Hepatocyte (in vitro differentiated cells): ENCODE results near the gene CA7. TPM values are rescaled to one million over a fixed set of nuclear protein-coding genes. Genes with fewer than 3 reads are reported as not detected.

ENCODE experiments used
- DNase-seq: peaks from one replicate; pipeline ENCODE4 v3.0.0-alpha.2; 2016; ENCODE audit warnings: low spot score
- H2AFZ ChIP-seq: fragments of 200-600 bp; sonication (generic); 2 replicates; pipeline ENCODE4 v1.6.0; 2016; ENCODE audit warnings: antibody characterized with exemption, mild to moderate bottlenecking
- H3K27ac ChIP-seq: fragments of 200-600 bp; sonication (generic); 2 replicates; pipeline ENCODE4 v1.5.1; 2016; ENCODE audit warnings: mild to moderate bottlenecking
- H3K27me3 ChIP-seq: fragments of 200-600 bp; sonication (generic); 2 replicates; pipeline ENCODE4 v1.6.1; 2016
- H3K36me3 ChIP-seq: fragments of 200-600 bp; sonication (generic); replicated peaks from 2 replicates; pipeline ENCODE4 v1.5.1; 2016; ENCODE audit warnings: low read depth; ENCODE audit not compliant: insufficient read depth
- H3K4me1 ChIP-seq: fragments of 200-600 bp; sonication (generic); 2 replicates; pipeline ENCODE4 v1.5.1; 2016; ENCODE audit warnings: mild to moderate bottlenecking, moderate library complexity; ENCODE audit not compliant: insufficient read depth
- H3K4me2 ChIP-seq: fragments of 200-600 bp; sonication (generic); 2 replicates; pipeline ENCODE4 v1.6.0; 2016
- H3K4me3 ChIP-seq: fragments of 200-600 bp; sonication (generic); 2 replicates; pipeline ENCODE4 v1.5.1; 2016; ENCODE audit warnings: mild to moderate bottlenecking
- H3K79me2 ChIP-seq: fragments of 200-600 bp; sonication (generic); 2 replicates; pipeline ENCODE4 v1.6.0; 2017; ENCODE audit warnings: mild to moderate bottlenecking
- H3K9me2 ChIP-seq: fragments of 200-600 bp; sonication (generic); replicated peaks from 2 replicates; pipeline ENCODE4 v1.6.0; 2017; ENCODE audit warnings: mild to moderate bottlenecking; ENCODE audit not compliant: insufficient read depth
- H3K9me3 ChIP-seq: fragments of 200-600 bp; sonication (generic); 2 replicates; pipeline ENCODE4 v1.5.1; 2016; ENCODE audit warnings: low read depth, mild to moderate bottlenecking
- H4K20me1 ChIP-seq: fragments of 200-600 bp; sonication (generic); 2 replicates; pipeline ENCODE4 v1.6.0; 2016; ENCODE audit warnings: mild to moderate bottlenecking; ENCODE audit not compliant: insufficient read depth, poor library complexity, severe bottlenecking
- EZH2 ChIP-seq: fragments of 200-600 bp; sonication (generic); IDR thresholded peaks from 2 replicates; pipeline ENCODE4 v1.6.1; 2016; ENCODE audit warnings: antibody characterized with exemption, mild to moderate bottlenecking, borderline replicate concordance
- EZH2phosphoT487 ChIP-seq: fragments of 200-600 bp; sonication (generic); IDR thresholded peaks from one replicate; pipeline ENCODE4 v1.6.1; 2018; ENCODE audit warnings: antibody characterized with exemption, mild to moderate bottlenecking, low read depth, moderate library complexity; ENCODE audit not compliant: unreplicated experiment, severe bottlenecking
- WGBS: methylation state at CpG from one replicate; pipeline ENCODE4 v1.1.6; 2016; ENCODE audit warnings: low lambda C conversion rate; ENCODE audit errors: missing lambda C conversion rate; 5-methylcytosine and 5-hydroxymethylcytosine counted together
- polyA plus RNA-seq: library from polyadenylated mRNA; unstranded; fragments of >200 nt; fragmentation: Nextera tagmentation; extraction: Ambion mirVana; gene quantifications from 2 replicates; pipeline ENCODE4 v1.2.1, GENCODE V29; 2016
- total RNA-seq: library from RNA; depleted of rRNA; stranded (reverse); fragments of >200 nt; gene quantifications from 2 replicates; pipeline ENCODE4 v1.2.3, GENCODE V29; 2014
- TF ChIP-seq, protein P1 (sequence below): fragments of 200-600 bp; sonication (generic); IDR thresholded peaks from 2 replicates; pipeline ENCODE4 v1.5.1; 2016; ENCODE audit warnings: antibody characterized with exemption, mild to moderate bottlenecking; ENCODE audit not compliant: poor library complexity

The CA7 gene
- total RNA-seq (2.5 and 3.3 TPM in 2 replicates), polyA plus RNA-seq (0.25 and 3.3 TPM in 2 replicates)

- no peaks in the 10 kb centered on the region for H3K36me3 ChIP-seq
- H3K9me2 ChIP-seq, result no peaks in the 10 kb centered on the region
- WGBS, result 3% methylated on average over 58 of the region's 79 CpGs
- peaks cover 3% of the 10 kb centered on the region for H3K4me1 ChIP-seq
- no peak for TF ChIP-seq EZH2phosphoT487
- peak; percentile 83 for TF ChIP-seq EZH2
- peak within 1 kb of the TSS; percentile 99 for H3K4me2 ChIP-seq
- no peaks in the 10 kb centered on the region for H3K9me3 ChIP-seq
- DNase-seq, result no peak
- no peak within 1 kb of the TSS for H3K27ac ChIP-seq
- H2AFZ ChIP-seq, result no peak within 1 kb of the TSS
- H3K4me3 ChIP-seq, result peak within 1 kb of the TSS; percentile 33
- H4K20me1 ChIP-seq, result no peaks in the 10 kb centered on the region
- no peaks in the 10 kb centered on the region for H3K79me2 ChIP-seq
- H3K27me3 ChIP-seq, result peaks cover 43% of the 10 kb centered on the region
Observed at GRCh38 chr16:66844342-66845079, at the start of gene CA7. TSS of gene CA7 (plus strand) at chr16:66844414. CDS start at chr16:66844488, 74 bp downstream.

DNA sequence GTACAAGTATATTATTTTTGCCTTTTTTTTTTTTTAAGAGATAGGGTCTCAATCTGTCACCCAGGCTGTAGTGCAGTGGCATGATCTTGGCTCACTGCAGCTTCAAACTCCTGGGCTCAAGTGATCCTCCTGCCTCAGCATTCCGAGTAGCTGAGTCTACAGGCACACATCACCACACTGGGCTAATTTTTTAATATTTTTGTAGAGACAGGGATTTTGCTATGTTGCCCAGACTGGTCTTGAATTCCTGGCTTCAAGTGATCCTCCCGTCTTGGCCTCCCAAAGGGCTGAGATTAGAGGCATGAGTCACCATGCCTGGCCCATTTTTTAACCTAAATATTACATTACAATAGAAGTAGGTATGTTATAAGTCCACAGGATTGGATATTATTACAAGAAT is 46.1 kb upstream of the CA7 start:
- Histone ChIP-seq H3K4me1 (no peaks in the 10 kb centered on the region), H3K36me3 (no peaks in the 10 kb centered on the region), H3K27me3 (no peaks in the 10 kb centered on the region), H3K4me3 (no peak overlapping the region), H3K9me3 (no peaks in the 10 kb centered on the region), H3K79me2 (no peaks in the 10 kb centered on the region), H3K9me2 (no peaks in the 10 kb centered on the region), H4K20me1 (no peaks in the 10 kb centered on the region), H2AFZ (no peak overlapping the region), H3K4me2 (no peak overlapping the region), H3K27ac (no peak overlapping the region)
- TF ChIP-seq EZH2phosphoT487 (no peak), EZH2 (no peak)
- TF ChIP-seq, protein P1, sequence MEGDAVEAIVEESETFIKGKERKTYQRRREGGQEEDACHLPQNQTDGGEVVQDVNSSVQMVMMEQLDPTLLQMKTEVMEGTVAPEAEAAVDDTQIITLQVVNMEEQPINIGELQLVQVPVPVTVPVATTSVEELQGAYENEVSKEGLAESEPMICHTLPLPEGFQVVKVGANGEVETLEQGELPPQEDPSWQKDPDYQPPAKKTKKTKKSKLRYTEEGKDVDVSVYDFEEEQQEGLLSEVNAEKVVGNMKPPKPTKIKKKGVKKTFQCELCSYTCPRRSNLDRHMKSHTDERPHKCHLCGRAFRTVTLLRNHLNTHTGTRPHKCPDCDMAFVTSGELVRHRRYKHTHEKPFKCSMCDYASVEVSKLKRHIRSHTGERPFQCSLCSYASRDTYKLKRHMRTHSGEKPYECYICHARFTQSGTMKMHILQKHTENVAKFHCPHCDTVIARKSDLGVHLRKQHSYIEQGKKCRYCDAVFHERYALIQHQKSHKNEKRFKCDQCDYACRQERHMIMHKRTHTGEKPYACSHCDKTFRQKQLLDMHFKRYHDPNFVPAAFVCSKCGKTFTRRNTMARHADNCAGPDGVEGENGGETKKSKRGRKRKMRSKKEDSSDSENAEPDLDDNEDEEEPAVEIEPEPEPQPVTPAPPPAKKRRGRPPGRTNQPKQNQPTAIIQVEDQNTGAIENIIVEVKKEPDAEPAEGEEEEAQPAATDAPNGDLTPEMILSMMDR, result no peak
- WGBS, result 75% methylated on average over 2 of the region's 2 CpGs
- DNase-seq, result no peak

GRCh38 chr16:66800856-66801255 is 43.4 kb upstream of the CA7 start:
- Histone ChIP-seq H3K36me3 (no peaks in the 10 kb centered on the region), H3K4me3 (no peak overlapping the region), H3K27me3 (no peaks in the 10 kb centered on the region), H3K9me2 (no peaks in the 10 kb centered on the region), H2AFZ (no peak overlapping the region), H3K79me2 (no peaks in the 10 kb centered on the region), H3K4me2 (no peak overlapping the region), H4K20me1 (no peaks in the 10 kb centered on the region), H3K27ac (no peak overlapping the region), H3K9me3 (no peaks in the 10 kb centered on the region), H3K4me1 (no peaks in the 10 kb centered on the region)
- TF ChIP-seq, protein P1, result no peak
- no peak for TF ChIP-seq EZH2
- no peak for TF ChIP-seq EZH2phosphoT487
- no peak for DNase-seq
- 98% methylated on average over 19 of the region's 19 CpGs for WGBS

DNA sequence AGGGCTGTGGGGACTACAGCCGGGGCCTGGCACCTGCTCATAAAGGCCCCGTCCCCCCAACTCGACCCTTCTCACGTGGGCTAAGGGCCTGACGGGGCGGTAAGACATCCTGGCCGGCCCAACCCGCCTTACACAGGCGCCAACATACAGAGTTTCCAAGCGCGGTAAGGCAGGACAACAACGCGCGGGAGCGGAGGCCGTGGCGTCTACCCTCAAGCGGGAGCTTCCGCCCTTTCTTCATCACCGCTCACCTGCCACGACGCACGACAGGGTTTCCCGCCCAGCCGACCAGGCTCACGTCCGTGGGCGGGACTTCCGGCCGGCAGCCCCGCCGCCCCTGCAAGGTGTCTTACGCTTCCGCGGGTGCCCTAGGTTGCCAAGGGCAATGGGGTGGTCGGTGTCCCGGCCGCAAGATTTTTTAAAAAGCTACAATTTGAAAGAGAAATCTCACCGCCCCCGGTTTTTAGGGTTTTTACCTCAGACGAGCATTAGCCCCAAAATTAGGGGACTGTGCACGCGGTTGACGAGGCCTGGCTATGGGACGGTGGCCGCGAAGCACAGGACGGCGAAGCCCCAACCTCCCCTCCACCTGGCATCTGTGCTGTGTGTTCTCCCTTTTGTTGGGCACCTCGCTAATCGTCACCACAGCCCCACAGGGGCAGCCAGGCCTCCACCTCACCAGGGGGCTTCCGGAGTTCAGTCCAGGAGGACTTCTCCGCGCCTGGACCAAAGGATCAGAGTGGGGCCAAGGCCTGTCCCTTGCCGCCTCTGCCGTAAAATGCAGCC is 42.7 kb upstream of the CA7 start, which contains the start of gene TERB1:
TERB1 (minus strand) TSS at position 265 of the 786 bp plus-strand sequence. CDS start 4,786 bp downstream, outside the sequence.
- H3K9me3 ChIP-seq, result no peaks in the 10 kb centered on the region
- H3K27ac ChIP-seq, result no peak within 1 kb of the TSS
- WGBS, result 98% methylated on average over 55 of the region's 56 CpGs
- H3K79me2 ChIP-seq, result no peaks in the 10 kb centered on the region
- H3K27me3 ChIP-seq, result no peaks in the 10 kb centered on the region
- H4K20me1 ChIP-seq, result no peaks in the 10 kb centered on the region
- TF ChIP-seq, protein P1, result no peak
- TF ChIP-seq EZH2, result no peak
- no peak within 1 kb of the TSS for H3K4me3 ChIP-seq
- no peak within 1 kb of the TSS for H3K4me2 ChIP-seq
- no peak within 1 kb of the TSS for H2AFZ ChIP-seq
- DNase-seq, result no peak
- H3K4me1 ChIP-seq, result no peaks in the 10 kb centered on the region
- H3K9me2 ChIP-seq, result no peaks in the 10 kb centered on the region
- H3K36me3 ChIP-seq, result no peaks in the 10 kb centered on the region
